Stimulated activated CD8-positive, alpha-beta memory T cell treated with anti-CD3 and anti-CD28 coated beads, Interleukin-7, amount 100 ng/mL, for 1 hour (primary cell): ENCODE measurements around the gene MOV10L1.

Experiments
- DNase-seq, 2 donors: peaks; one replicate each; pipeline ENCODE4 v3.0.0-alpha.2; 2020; ENCODE audit warnings: low read depth in 2 of 2

MOV10L1 gene

GRCh38 chr22:50104141-50104544, 14.3 kb downstream of the MOV10L1 start:
- DNase-seq, result no peak

- no peak for DNase-seq
Observed at GRCh38 chr22:50105208-50106100, 15.6 kb downstream of the MOV10L1 start.

- DNase-seq, result no peak
Observed at GRCh38 chr22:50107529-50107928, 17.7 kb downstream of the MOV10L1 start.

- no peak for DNase-seq
Observed at GRCh38 chr22:50111056-50111455, 21.2 kb downstream of the MOV10L1 start.

- no peak for DNase-seq
Observed at GRCh38 chr22:50112151-50113118, 22.6 kb downstream of the MOV10L1 start.

- no peak for DNase-seq
Observed at GRCh38 chr22:50114221-50115021, 24.6 kb downstream of the MOV10L1 start.

GRCh38 chr22:50115693-50116092, 25.9 kb downstream of the MOV10L1 start:
- DNase-seq, result no peak

GRCh38 chr22:50117168-50117762, 27.5 kb downstream of the MOV10L1 start:
- DNase-seq, result no peak

- DNase-seq, result no peak
Observed at GRCh38 chr22:50118129-50118528, 28.3 kb downstream of the MOV10L1 start.

- DNase-seq, result no peak
Observed at GRCh38 chr22:50118557-50119168, 28.9 kb downstream of the MOV10L1 start.

GRCh38 chr22:50119169-50119767, 29.5 kb downstream of the MOV10L1 start:
- no peak for DNase-seq

- no peak for DNase-seq
Observed at GRCh38 chr22:50119768-50120251, 30.0 kb downstream of the MOV10L1 start.

- DNase-seq, result no peak
Observed at GRCh38 chr22:50121202-50121740, 31.5 kb downstream of the MOV10L1 start.

GRCh38 chr22:50123119-50123518, 33.3 kb downstream of the MOV10L1 start:
- DNase-seq, result no peak

- DNase-seq, result no peak
Observed at GRCh38 chr22:50125029-50125428, 35.2 kb downstream of the MOV10L1 start.

GRCh38 chr22:50129121-50129736, 39.4 kb downstream of the MOV10L1 start:
- DNase-seq, result no peak

- DNase-seq, result no peak
Observed at GRCh38 chr22:50131894-50132293, 42.1 kb downstream of the MOV10L1 start.

GRCh38 chr22:50134481-50134880, 44.7 kb downstream of the MOV10L1 start:
- no peak for DNase-seq

GRCh38 chr22:50136581-50137015, 46.8 kb downstream of the MOV10L1 start:
- no peak for DNase-seq
